Esophagus squamous epithelium (tissue), 5 donors: ENCODE data around the gene OBSL1. TPM values are rescaled to one million over a fixed set of nuclear protein-coding genes. Genes with fewer than 3 reads are reported as not detected.
A peak's percentile ranks its signal among the peaks of the same experiment; 100 is the strongest.

ENCODE experiments used
- DNase-seq: peaks from one replicate; lab custom pipeline; 2025; lab: John Stamatoyannopoulos, UW
- H3K27ac ChIP-seq, 4 donors: fragments of 200-600 bp; sonication (generic); one replicate each; pipeline ENCODE4 v1.5.1; 2016 to 2019; ENCODE audit warnings: mild to moderate bottlenecking in 1 of 4
- H3K27me3 ChIP-seq, 4 donors: fragments of 200-600 bp; sonication (generic); 1 replicate in 3 of 4; 2 replicates in 1 of 4; pipeline versions ENCODE4 v1.5.1 to v1.6.0; 2017 to 2021; ENCODE audit warnings: antibody characterized with exemption in 1 of 4
- H3K36me3 ChIP-seq, 3 donors: fragments of 200-600 bp; sonication (generic); one replicate each; pipeline ENCODE4 v1.5.1; 2016 to 2019
- H3K4me1 ChIP-seq, 3 donors: fragments of 200-600 bp; sonication (generic); one replicate each; pipeline ENCODE4 v1.5.1; 2017 to 2019
- H3K4me3 ChIP-seq, 4 donors: fragments of 200-600 bp; sonication (generic); 1 replicate in 3 of 4; 2 replicates in 1 of 4; pipeline ENCODE4 v1.5.1; 2016 to 2019; ENCODE audit warnings: mild to moderate bottlenecking in 2 of 4, moderate library complexity in 1 of 4
- H3K9me3 ChIP-seq, 3 donors: fragments of 200-600 bp; sonication (generic); one replicate each; pipeline ENCODE4 v1.5.1; 2016 to 2019
- CTCF ChIP-seq, 6 experiments: fragments of 450-650 bp in 4 of 6; fragments of 200-600 bp in 2 of 6; sonication (generic) in 2 of 6; IDR thresholded peaks; one replicate each; pipeline ENCODE4 v1.5.1; 2016 to 2019; ENCODE audit warnings: antibody characterized with exemption in 6 of 6, mild to moderate bottlenecking in 4 of 6, moderate library complexity in 4 of 6
- POLR2A ChIP-seq, 4 donors: fragments of 450-650 bp; IDR thresholded peaks; one replicate each; pipeline ENCODE4 v1.6.1; 2017; ENCODE audit warnings: antibody characterized with exemption in 4 of 4, mild to moderate bottlenecking in 4 of 4, moderate library complexity in 3 of 4
- WGBS, 2 donors: methylation state at CpG; one replicate each; pipeline ENCODE4 v1.1.5; 2018; 5-methylcytosine and 5-hydroxymethylcytosine counted together
- intact Hi-C: fragments of 100-400 bp; cut with DNase I; formaldehyde crosslinking; loops from one replicate; pipeline ENCODE4 v1.15.0; 2022
- total RNA-seq, 4 donors: library from RNA; depleted of rRNA; stranded (reverse); fragments of >200 nt; gene quantifications; one replicate each; pipeline ENCODE4 v1.1.0, GENCODE V29; 2016
- donor health status: DM: yes; HTN: yes; CAD: no.

The OBSL1 gene
- total RNA-seq, 4 donors from 2014 or later: 7.0 to 38.9 (median 16.0) TPM

GRCh38 chr2:219561179-219562048, 9.9 kb downstream of the OBSL1 start:
- TF ChIP-seq POLR2A (IDR thresholded peaks at IDR 0.05) (no peak), CTCF (IDR thresholded peaks at IDR 0.05) (no peak)
- intact Hi-C loops: no loop called here
- 78 to 82% methylated on average over 16 to 22 of the region's 24 CpGs for WGBS, 2 donors
- no peaks in the 10 kb centered on the region for H3K9me3 ChIP-seq
- H3K36me3 ChIP-seq: peaks cover 0 to 27% (median 0%) of the 10 kb centered on the region in 3 donors
- no peak overlapping the region for H3K4me3 ChIP-seq
- H3K4me1 ChIP-seq: peaks cover 0 to 7% (median 0%) of the 10 kb centered on the region in 3 donors
- DNase-seq: no peak
- no peaks in the 10 kb centered on the region for H3K27me3 ChIP-seq
- no peak overlapping the region for H3K27ac ChIP-seq

GRCh38 chr2:219560893-219561178, 10.5 kb downstream of the OBSL1 start:
- Histone ChIP-seq H3K4me3 (no peak overlapping the region), H3K36me3 (peaks cover 0 to 25% (median 0%) of the 10 kb centered on the region in 3 donors), H3K9me3 (no peaks in the 10 kb centered on the region), H3K27me3 (no peaks in the 10 kb centered on the region), H3K4me1 (peaks cover 0 to 7% (median 0%) of the 10 kb centered on the region in 3 donors), H3K27ac (no peak overlapping the region)
- no peak for TF ChIP-seq CTCF (IDR thresholded peaks at IDR 0.05)
- TF ChIP-seq POLR2A (IDR thresholded peaks at IDR 0.05): no peak
- intact Hi-C loops: no loop called here
- no peak for DNase-seq
- 69 to 75% methylated on average over 2 to 3 of the region's 3 CpGs for WGBS, 2 donors

GRCh38 chr2:219560037-219560892, 11.1 kb downstream of the OBSL1 start:
- H3K4me1 ChIP-seq: peaks cover 0 to 7% (median 0%) of the 10 kb centered on the region in 3 donors
- no peaks in the 10 kb centered on the region for H3K9me3 ChIP-seq
- no peak overlapping the region for H3K4me3 ChIP-seq
- no peak overlapping the region for H3K27ac ChIP-seq
- 33 to 40% methylated on average over 4 to 5 of the region's 8 CpGs for WGBS, 2 donors
- H3K27me3 ChIP-seq: no peaks in the 10 kb centered on the region
- DNase-seq: no peak
- intact Hi-C loops: no loop called here
- TF ChIP-seq CTCF (IDR thresholded peaks at IDR 0.05): peak; percentile 21 to 85 (median 34)
- TF ChIP-seq POLR2A (IDR thresholded peaks at IDR 0.05): no peak
- peaks cover 0 to 26% (median 0%) of the 10 kb centered on the region in 3 donors for H3K36me3 ChIP-seq

GRCh38 chr2:219559156-219559915, 12.0 kb downstream of the OBSL1 start:
- peaks cover 0 to 26% (median 0%) of the 10 kb centered on the region in 3 donors for H3K36me3 ChIP-seq
- intact Hi-C loops: no loop called here

More at GRCh38 chr2:219559156-219559915, 12.0 kb downstream of the OBSL1 start:
- no peak overlapping the region for H3K27ac ChIP-seq
- H3K4me3 ChIP-seq: no peak overlapping the region
- no peaks in the 10 kb centered on the region for H3K9me3 ChIP-seq
- WGBS, 2 donors: 82 to 88% methylated on average over 18 to 20 of the region's 20 CpGs
- no peak for TF ChIP-seq POLR2A (IDR thresholded peaks at IDR 0.05)
- no peak for TF ChIP-seq CTCF (IDR thresholded peaks at IDR 0.05)
- peaks cover 0 to 7% (median 0%) of the 10 kb centered on the region in 3 donors for H3K4me1 ChIP-seq
- DNase-seq: no peak
- peaks cover 0 to 3% (median 0%) of the 10 kb centered on the region in 4 donors for H3K27me3 ChIP-seq
